Mucosa of descending colon (tissue), 3 donors: ENCODE results near the gene TMPRSS3. TPM values are rescaled to one million over a fixed set of nuclear protein-coding genes. Genes with fewer than 3 reads are reported as not detected.

ENCODE experiments used
- ATAC-seq: fragments of 200-7000 bp; cut with Tn5 transposase; one replicate; pipeline ENCODE4 v1.9.1; 2020; ENCODE audit warnings: mild to moderate bottlenecking, moderate library complexity
- DNase-seq, 3 donors: peaks; one replicate each; pipeline ENCODE4 v3.0.0-alpha.2; 2020
- H3K36me3 ChIP-seq: fragments of 200-600 bp; one replicate; pipeline ENCODE4 v1.8.0; 2021; ENCODE audit warnings: low read depth, mild to moderate bottlenecking
- H3K4me1 ChIP-seq: fragments of 200-600 bp; one replicate; pipeline ENCODE4 v1.8.0; 2021; ENCODE audit warnings: low read depth, mild to moderate bottlenecking
- H3K4me3 ChIP-seq: fragments of 200-600 bp; one replicate; pipeline ENCODE4 v1.8.0; 2021; ENCODE audit warnings: mild to moderate bottlenecking
- H3K9me3 ChIP-seq: fragments of 200-600 bp; one replicate; pipeline ENCODE4 v1.8.0; 2021; ENCODE audit warnings: mild to moderate bottlenecking
- intact Hi-C, 2 donors: fragments of 100-400 bp; cut with DNase I in 1 of 2; cut with micrococcal nuclease in 1 of 2; formaldehyde crosslinking; loops; one replicate each; pipeline versions ENCODE4 v1.11.0 to v1.11.1; 2022; cut with DNase I, micrococcal nuclease
- total RNA-seq, 3 donors: library from RNA; stranded (reverse); fragmentation: NEBNext Ultra II Directional in 2 of 3; extraction: Animal tissue kit (Norgen Biotek cat#: 25700) in 2 of 3; gene quantifications; one replicate each; pipeline versions ENCODE4 v1.2.1 to v1.2.4, GENCODE V29; 2021 to 2023
- TF ChIP-seq, protein P1 (sequence below): fragments of 200-600 bp; IDR thresholded peaks from one replicate; pipeline ENCODE4 v1.8.0; 2022; ENCODE audit warnings: antibody characterized with exemption, mild to moderate bottlenecking
- donor health status: DM: no; HTN: no; CAD: no; lungs with moderate emphysema.
- donor health status: DM: no; HTN: no; CAD: no.
- donor health status: DM: no; HTN: yes; CAD: no.

The TMPRSS3 gene
- total RNA-seq, 3 donors from 2014 or later = 0.35 to 0.72 (median 0.69) TPM

DNA sequence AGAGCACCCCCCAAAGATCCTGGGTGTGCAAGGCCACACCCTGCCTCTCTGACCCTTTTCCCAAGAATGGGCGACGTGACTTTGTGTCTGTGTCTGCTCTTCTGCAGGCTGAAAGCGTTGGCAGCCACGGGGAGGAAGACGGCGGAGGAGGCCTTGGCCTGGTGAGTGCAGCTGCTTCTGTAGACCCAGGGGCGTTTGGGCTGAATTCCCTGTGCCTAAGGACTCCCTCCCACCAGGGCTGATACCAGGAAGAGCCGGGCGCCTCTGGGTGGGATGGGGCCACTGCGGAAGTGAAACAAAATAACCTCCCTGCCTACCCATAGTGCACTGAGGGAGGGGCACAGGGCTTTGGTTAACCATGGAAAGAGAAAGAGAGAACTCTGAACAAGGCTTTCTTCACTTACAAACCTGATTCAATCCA is 10.4 kb upstream of the TMPRSS3 start:
- Histone ChIP-seq H3K9me3 (no peaks in the 10 kb centered on the region), H3K4me3 (no peak overlapping the region), H3K36me3 (no peaks in the 10 kb centered on the region), H3K4me1 (no peaks in the 10 kb centered on the region)
- TF ChIP-seq, protein P1, sequence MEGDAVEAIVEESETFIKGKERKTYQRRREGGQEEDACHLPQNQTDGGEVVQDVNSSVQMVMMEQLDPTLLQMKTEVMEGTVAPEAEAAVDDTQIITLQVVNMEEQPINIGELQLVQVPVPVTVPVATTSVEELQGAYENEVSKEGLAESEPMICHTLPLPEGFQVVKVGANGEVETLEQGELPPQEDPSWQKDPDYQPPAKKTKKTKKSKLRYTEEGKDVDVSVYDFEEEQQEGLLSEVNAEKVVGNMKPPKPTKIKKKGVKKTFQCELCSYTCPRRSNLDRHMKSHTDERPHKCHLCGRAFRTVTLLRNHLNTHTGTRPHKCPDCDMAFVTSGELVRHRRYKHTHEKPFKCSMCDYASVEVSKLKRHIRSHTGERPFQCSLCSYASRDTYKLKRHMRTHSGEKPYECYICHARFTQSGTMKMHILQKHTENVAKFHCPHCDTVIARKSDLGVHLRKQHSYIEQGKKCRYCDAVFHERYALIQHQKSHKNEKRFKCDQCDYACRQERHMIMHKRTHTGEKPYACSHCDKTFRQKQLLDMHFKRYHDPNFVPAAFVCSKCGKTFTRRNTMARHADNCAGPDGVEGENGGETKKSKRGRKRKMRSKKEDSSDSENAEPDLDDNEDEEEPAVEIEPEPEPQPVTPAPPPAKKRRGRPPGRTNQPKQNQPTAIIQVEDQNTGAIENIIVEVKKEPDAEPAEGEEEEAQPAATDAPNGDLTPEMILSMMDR = no peak
- intact Hi-C loops = no loop called here
- ATAC-seq = peak; percentile 43
- no peak for DNase-seq

DNA sequence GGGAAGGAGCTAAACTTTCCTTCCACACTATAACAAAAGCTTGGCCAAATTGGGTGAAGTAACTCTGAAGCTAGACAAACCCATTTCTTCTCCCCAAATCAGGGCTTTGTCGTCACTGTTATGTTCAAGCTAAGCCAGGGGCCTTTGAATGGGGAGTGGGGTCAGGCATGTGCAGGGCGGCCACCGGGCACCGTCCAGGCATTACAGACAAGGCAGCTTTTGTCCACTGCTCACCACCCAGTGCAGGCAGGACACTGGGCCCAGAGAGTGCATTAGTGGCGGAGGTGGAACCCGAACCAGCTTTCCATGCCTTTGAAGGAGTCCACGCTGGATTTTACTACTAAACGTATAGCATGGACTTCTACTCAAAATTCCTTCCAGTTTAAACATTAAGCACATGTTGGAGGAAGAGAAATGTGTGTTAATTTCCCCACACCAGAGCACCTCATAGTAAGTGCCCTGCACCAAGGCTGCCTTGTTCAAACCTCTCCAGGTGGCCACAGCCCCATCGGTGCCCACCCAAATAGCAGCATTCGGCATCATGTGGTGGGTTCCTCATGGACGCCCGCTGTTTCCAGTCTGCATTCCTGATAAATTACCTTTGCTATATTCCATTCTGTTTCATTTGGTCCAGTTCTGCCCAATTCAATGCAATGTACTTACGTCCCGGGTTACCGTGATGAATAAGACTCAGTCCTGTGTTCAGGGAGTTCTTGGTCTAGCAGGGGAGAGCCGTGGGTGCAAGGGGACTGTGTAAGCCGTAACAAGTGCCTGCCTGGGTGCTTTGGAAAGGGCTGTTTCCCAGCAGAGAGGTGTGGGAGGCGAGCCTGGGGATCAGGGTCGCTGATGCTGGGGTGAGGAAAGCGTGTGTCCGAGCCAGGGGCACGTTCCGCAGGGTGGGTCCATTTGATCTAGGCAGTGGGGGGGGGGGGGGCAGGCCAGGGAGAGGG is 9.5 kb upstream of the TMPRSS3 start:
- ATAC-seq = no peak
- H3K36me3 ChIP-seq = no peaks in the 10 kb centered on the region
- TF ChIP-seq, protein P1 = no peak
- H3K4me3 ChIP-seq = no peak overlapping the region
- DNase-seq = no peak
- intact Hi-C loops = no loop called here
- no peaks in the 10 kb centered on the region for H3K4me1 ChIP-seq
- H3K9me3 ChIP-seq = no peaks in the 10 kb centered on the region

DNA sequence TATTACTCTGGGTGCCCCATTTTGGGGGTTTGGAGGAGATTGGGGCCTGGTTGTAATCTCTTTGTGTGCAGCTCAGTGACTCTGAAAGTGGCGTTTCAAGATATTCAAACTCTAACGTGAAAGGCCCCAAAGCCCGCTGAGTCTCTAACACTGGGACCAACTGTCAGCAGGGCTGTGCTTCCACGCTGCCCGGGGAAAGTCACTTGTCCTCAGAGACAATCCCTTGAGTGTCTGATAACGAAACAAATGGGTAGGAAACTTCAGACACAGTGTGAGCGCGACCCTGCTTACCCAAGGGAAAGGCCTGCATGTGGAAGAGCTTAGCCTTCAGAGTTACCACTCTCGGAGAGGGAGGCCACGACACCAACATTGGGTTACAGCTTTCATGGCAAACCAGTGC is 8.7 kb upstream of the TMPRSS3 start:
- Histone ChIP-seq H3K36me3 (no peaks in the 10 kb centered on the region), H3K4me3 (no peak overlapping the region), H3K9me3 (no peaks in the 10 kb centered on the region), H3K4me1 (no peaks in the 10 kb centered on the region)
- intact Hi-C loops = no loop called here
- ATAC-seq = no peak
- DNase-seq = no peak
- TF ChIP-seq, protein P1 = no peak

DNA sequence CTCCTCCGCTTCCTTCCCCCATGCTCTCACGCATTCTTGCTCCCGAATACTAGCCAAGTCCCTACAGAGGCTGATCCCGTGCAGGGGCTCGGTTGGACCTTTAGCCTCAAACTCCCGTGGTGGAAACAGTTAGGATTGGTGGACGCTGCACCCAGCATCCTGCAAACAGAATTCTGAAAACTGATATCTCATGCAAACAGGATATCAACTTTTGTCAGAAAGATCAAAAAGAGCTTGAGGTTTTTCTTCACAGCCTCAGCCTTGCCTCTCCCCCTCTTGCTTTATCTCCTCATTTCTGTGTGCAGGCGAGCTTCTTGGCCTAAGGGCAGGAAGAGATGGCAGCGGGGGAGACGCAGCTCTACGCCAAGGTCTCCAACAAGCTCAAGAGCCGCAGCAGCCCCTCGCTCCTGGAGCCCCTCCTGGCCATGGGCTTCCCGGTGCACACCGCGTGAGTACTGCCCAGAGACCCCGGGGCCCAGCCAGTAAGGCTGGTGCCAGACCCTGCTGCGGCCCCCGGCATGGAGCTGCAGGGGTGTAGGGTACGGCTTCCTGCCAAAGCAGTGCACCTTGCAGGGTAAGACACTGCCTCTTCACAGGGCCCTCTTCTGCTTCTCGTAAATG is 7.9 kb upstream of the TMPRSS3 start, which contains the start of gene UBASH3A:
Gene UBASH3A (plus strand): TSS at position 292 of the 621 bp plus-strand sequence. CDS start 44 bp downstream, at position 336.
- no peaks in the 10 kb centered on the region for H3K36me3 ChIP-seq
- no peak within 1 kb of the TSS for H3K4me3 ChIP-seq
- TF ChIP-seq, protein P1 = no peak
- intact Hi-C loops = no loop called here
- ATAC-seq = peak; percentile 54
- H3K9me3 ChIP-seq = no peaks in the 10 kb centered on the region
- H3K4me1 ChIP-seq = no peaks in the 10 kb centered on the region
- DNase-seq = no peak

DNA sequence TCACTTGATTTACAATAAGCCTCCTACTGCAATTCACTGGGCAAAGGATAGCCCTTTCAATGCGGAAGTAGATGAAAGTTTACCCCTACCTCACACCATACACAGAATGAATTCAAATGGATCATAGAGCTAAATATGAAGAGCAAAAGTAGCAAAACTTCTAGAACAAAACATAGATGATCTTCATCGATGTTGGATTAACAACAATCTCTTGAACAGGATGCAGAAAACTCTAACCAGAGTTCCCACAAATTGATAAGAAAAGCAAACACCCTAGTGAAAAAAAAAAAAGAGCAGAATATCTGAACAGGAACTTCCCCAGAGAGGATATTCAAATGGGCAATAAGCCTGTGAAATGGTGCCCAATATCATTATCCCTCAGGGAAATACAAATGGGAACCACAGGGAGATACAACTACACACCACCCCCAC is 6.0 kb upstream of the TMPRSS3 start:
- TF ChIP-seq, protein P1 = no peak
- intact Hi-C loops = no loop called here
- Histone ChIP-seq H3K4me1 (no peaks in the 10 kb centered on the region), H3K4me3 (no peak overlapping the region), H3K36me3 (no peaks in the 10 kb centered on the region), H3K9me3 (no peaks in the 10 kb centered on the region)
- DNase-seq (no peak), ATAC-seq (peak; percentile 65)
